Measurements from ENCODE around the gene NFATC1. TPM values are rescaled to one million over a fixed set of nuclear protein-coding genes. Genes with fewer than 3 reads are reported as not detected.

The NFATC1 gene
- polyA plus RNA-seq, 2 of the 4 experiments (the other 2 are of a cell fraction) = 0.52 to 1.7 TPM

DNA sequence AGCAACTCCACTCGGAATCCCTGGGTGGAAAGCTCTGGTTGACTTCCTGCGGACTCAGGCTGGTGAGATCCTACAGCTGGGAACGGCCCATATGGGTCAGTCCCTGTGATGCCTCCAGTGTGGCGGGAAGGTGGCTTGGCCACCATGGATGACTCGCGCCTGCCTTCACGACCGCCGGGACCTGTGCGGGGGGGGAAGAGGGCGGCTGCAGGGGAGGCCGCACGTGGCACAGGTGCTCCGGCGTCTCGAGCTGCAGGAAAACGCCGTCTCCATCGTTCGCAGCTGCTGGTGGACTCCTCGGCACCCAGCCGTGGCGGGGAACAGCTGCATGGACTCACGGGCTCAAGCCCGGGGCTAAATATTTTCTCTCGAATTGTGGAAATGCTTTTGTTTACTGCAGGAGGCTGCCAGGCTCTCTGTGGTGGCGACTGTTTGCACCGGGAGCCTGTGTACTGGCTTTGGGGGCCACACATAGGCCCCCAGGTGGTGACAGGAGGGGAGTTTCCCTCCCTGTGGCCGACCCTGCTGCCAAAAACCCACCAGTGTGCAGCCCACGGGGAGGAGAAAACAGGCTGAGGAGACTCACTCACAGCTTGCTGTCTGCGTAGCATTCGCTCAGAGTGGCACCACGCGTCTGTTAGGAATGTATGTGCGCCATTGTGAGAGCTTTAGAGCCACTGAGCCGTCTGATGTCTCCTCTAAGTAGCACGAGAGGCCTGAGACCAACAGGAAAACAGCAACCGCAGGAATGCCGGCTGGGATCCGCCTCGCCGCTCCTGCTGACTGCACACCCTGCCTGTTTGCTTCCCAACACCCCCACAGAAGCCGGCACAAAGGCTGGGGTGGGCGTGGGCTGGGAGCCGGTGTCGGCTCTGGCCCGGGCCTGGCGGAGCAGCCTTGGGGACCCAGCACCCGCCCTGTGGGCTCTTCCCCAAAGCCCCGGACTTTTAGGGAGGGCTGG is 89.2 kb downstream of the NFATC1 start:
- TF ChIP-seq ZC3H11A (IDR thresholded peaks at IDR 0.05) (no peak), HMGXB4 (CRISPR knock-in tag; IDR thresholded peaks at IDR 0.05; ENCODE audit: borderline replicate concordance) (no peak), RAD21 (conservative IDR thresholded peaks at IDR 0.05 in 1 of 2, IDR thresholded peaks at IDR 0.05 in 1 of 2) (no peak), EP300 (IDR thresholded peaks at IDR 0.05) (no peak), RFX5 (IDR thresholded peaks at IDR 0.05) (no peak), FOXS1 (CRISPR knock-in tag; IDR thresholded peaks at IDR 0.05) (no peak), HEYL (CRISPR knock-in tag; IDR thresholded peaks at IDR 0.05) (no peak)
- Histone ChIP-seq H3K4me1 (no peaks in the 10 kb centered on the region), H3K9me3 (no peaks in the 10 kb centered on the region), H3K27ac (no peak overlapping the region), H3K4me3 (no peak overlapping the region), H3K4me2 (no peak overlapping the region)
- CTCF ChIA-PET = no interaction called here
- DNase-seq (ENCODE audit: low read depth in 1 of 2, low spot score in 1 of 2) = no peak
- POLR2A ChIA-PET = no interaction called here
- 81% methylated on average over 29 of the region's 50 CpGs for WGBS (ENCODE audit: missing lambda C conversion rate)
- no peak for FAIRE-seq
- ATAC-seq = no peak

- CTCF ChIA-PET = no interaction called here
- Histone ChIP-seq H3K4me2 (no peak overlapping the region), H3K4me3 (no peak overlapping the region), H3K27ac (no peak overlapping the region), H3K4me1 (no peaks in the 10 kb centered on the region), H3K9me3 (no peaks in the 10 kb centered on the region)
- WGBS (ENCODE audit: missing lambda C conversion rate) = 67% methylated on average over 16 of the region's 16 CpGs
- POLR2A ChIA-PET = no interaction called here
- TF ChIP-seq E2F6 (IDR thresholded peaks at IDR 0.05; ENCODE audit: borderline replicate concordance, low read depth) (no peak), ZNF302 (CRISPR knock-in tag; IDR thresholded peaks at IDR 0.05) (no peak), POLR2A (IDR thresholded peaks at IDR 0.05; ENCODE audit: low read length) (no peak), FOXS1 (CRISPR knock-in tag; IDR thresholded peaks at IDR 0.05) (no peak), SREBF2 (IDR thresholded peaks at IDR 0.05) (no peak), NR3C1 (IDR thresholded peaks at IDR 0.05) (no peak), TFCP2L1 (CRISPR knock-in tag; IDR thresholded peaks at IDR 0.05) (no peak), CTCF (IDR thresholded peaks at IDR 0.05) (no peak), ZC3H11A (IDR thresholded peaks at IDR 0.05) (no peak), NFE2L2 (conservative IDR thresholded peaks at IDR 0.05; ENCODE audit: low read length) (no peak), BCL3 (IDR thresholded peaks at IDR 0.05) (no peak), CHD4 (IDR thresholded peaks at IDR 0.05; ENCODE audit: borderline replicate concordance) (no peak), GATA3 (IDR thresholded peaks at IDR 0.05; ENCODE audit: borderline replicate concordance) (no peak), SMC3 (IDR thresholded peaks at IDR 0.05) (no peak), ELK1 (IDR thresholded peaks at IDR 0.05; ENCODE audit: low read depth, low read length) (no peak), HEYL (CRISPR knock-in tag; IDR thresholded peaks at IDR 0.05) (no peak), CEBPB (IDR thresholded peaks at IDR 0.05) (no peak), FOSB (CRISPR knock-in tag; IDR thresholded peaks at IDR 0.05) (no peak)
- TF ChIP-seq, protein P1, sequence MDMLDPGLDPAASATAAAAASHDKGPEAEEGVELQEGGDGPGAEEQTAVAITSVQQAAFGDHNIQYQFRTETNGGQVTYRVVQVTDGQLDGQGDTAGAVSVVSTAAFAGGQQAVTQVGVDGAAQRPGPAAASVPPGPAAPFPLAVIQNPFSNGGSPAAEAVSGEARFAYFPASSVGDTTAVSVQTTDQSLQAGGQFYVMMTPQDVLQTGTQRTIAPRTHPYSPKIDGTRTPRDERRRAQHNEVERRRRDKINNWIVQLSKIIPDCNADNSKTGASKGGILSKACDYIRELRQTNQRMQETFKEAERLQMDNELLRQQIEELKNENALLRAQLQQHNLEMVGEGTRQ (IDR thresholded peaks at IDR 0.05) = no peak
- TF ChIP-seq, protein P2, sequence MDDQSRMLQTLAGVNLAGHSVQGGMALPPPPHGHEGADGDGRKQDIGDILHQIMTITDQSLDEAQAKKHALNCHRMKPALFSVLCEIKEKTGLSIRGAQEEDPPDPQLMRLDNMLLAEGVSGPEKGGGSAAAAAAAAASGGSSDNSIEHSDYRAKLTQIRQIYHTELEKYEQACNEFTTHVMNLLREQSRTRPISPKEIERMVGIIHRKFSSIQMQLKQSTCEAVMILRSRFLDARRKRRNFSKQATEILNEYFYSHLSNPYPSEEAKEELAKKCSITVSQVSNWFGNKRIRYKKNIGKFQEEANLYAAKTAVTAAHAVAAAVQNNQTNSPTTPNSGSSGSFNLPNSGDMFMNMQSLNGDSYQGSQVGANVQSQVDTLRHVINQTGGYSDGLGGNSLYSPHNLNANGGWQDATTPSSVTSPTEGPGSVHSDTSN (IDR thresholded peaks at IDR 0.05) = no peak
- FAIRE-seq (no peak), DNase-seq (ENCODE audit: low read depth in 1 of 2, low spot score in 1 of 2) (no peak), ATAC-seq (no peak)
Measured at GRCh38 chr18:79485788-79486355, 90.1 kb downstream of the NFATC1 start.
